Coronary artery (tissue), 2 donors: Measurements from ENCODE around the gene NANOGP8.

Source experiments
- DNase-seq: peaks from one replicate; pipeline ENCODE4 v3.0.0-alpha.2; 2017; ENCODE audit warnings: low spot score
- H3K27ac ChIP-seq, 2 donors: fragments of 200-600 bp; sonication (generic); one replicate each; pipeline ENCODE4 v1.5.1; 2016 to 2019
- H3K4me3 ChIP-seq: fragments of 200-600 bp; sonication (generic); 2 replicates; pipeline ENCODE4 v1.5.1; 2016; ENCODE audit warnings: mild to moderate bottlenecking, moderate library complexity
- TF ChIP-seq, protein P1 (sequence below): fragments of 200-600 bp; sonication (generic); IDR thresholded peaks from one replicate; pipeline ENCODE4 v1.5.1; 2019; ENCODE audit warnings: antibody characterized with exemption

NANOGP8 gene

DNA sequence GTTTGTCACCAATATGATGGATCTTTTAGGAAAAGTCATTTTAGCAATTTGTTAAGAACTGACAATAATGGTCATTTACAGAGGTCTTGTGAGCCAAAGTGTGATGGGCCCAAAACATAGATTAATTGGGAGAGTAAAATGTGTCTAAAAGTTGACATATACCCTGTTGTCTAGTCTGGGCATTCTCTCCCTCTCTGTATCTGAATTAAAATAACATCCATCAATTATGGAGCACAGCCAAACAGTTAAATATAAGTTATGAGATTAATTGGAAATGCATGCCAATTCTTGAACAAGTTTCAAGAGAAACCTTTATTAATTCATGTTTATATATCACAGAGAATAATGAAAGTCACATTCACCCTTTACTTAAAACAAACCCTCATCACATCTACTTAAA, 13.6 kb upstream of the NANOGP8 start:
- TF ChIP-seq, protein P1, sequence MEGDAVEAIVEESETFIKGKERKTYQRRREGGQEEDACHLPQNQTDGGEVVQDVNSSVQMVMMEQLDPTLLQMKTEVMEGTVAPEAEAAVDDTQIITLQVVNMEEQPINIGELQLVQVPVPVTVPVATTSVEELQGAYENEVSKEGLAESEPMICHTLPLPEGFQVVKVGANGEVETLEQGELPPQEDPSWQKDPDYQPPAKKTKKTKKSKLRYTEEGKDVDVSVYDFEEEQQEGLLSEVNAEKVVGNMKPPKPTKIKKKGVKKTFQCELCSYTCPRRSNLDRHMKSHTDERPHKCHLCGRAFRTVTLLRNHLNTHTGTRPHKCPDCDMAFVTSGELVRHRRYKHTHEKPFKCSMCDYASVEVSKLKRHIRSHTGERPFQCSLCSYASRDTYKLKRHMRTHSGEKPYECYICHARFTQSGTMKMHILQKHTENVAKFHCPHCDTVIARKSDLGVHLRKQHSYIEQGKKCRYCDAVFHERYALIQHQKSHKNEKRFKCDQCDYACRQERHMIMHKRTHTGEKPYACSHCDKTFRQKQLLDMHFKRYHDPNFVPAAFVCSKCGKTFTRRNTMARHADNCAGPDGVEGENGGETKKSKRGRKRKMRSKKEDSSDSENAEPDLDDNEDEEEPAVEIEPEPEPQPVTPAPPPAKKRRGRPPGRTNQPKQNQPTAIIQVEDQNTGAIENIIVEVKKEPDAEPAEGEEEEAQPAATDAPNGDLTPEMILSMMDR, result no peak
- Histone ChIP-seq H3K27ac (no peak overlapping the region), H3K4me3 (no peak overlapping the region)
- no peak for DNase-seq

DNA sequence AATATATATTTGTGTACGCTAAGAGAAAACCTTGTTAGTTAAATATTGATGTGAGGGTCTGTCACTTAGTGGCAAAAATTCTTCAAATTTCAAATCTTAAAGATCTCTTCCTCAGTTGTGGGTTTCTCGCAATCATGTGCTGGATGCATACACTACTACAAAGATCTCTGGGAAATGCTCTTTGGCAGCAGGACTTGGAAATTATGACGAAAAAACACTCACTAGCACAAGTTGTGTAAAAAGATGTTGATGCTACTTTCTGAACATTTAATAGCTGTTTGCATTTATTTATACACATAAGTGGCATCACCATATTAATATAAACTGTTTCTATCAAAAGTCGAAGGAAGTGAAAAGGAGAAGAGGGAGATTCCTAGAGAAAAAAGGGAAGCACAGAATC, 10.8 kb upstream of the NANOGP8 start:
- DNase-seq, result no peak
- Histone ChIP-seq H3K4me3 (no peak overlapping the region), H3K27ac (no peak overlapping the region)
- TF ChIP-seq, protein P1, result no peak

DNA sequence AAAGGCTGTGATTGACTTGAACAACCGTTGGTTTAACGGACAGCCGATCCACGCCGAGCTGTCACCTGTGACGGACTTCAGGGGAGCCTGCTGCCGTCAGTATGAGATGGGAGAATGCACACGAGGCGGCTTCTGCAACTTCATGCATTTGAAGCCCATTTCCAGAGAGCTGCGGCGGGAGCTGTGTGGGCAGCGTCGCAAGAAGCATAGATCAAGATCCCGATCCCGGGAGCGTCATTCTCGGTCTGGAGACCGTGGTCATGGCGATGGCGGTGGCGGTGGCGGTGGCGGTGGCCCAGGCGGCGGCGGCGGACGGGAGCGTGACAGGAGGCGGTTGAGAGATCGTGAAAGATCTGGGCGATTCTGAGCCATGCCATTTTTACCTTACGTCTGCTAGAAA, 7.8 kb upstream of the NANOGP8 start:
- H3K4me3 ChIP-seq, result no peak overlapping the region
- TF ChIP-seq, protein P1, result no peak
- H3K27ac ChIP-seq, result no peak overlapping the region
- no peak for DNase-seq

DNA sequence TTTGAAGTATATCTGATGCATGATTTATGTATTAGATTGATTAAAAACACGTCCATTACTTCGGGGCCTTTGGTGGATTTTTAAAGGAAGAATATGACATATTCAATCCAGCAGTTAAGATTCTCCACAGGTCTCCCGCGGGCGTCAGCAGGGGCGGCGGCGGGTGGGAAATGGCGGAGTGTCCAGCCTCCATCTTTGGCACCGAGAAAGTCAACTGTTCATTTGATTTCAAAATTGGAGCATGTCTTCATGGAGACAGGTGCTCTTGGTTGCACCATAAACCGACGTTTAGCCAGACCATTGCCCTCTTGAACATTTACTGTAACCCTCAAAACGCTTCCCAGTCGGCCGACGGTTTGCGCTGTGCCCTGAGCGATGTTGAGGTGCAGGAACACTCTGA, 7.2 kb upstream of the NANOGP8 start:
- TF ChIP-seq, protein P1, result no peak
- Histone ChIP-seq H3K4me3 (no peak overlapping the region), H3K27ac (no peak overlapping the region)
- DNase-seq, result no peak

DNA sequence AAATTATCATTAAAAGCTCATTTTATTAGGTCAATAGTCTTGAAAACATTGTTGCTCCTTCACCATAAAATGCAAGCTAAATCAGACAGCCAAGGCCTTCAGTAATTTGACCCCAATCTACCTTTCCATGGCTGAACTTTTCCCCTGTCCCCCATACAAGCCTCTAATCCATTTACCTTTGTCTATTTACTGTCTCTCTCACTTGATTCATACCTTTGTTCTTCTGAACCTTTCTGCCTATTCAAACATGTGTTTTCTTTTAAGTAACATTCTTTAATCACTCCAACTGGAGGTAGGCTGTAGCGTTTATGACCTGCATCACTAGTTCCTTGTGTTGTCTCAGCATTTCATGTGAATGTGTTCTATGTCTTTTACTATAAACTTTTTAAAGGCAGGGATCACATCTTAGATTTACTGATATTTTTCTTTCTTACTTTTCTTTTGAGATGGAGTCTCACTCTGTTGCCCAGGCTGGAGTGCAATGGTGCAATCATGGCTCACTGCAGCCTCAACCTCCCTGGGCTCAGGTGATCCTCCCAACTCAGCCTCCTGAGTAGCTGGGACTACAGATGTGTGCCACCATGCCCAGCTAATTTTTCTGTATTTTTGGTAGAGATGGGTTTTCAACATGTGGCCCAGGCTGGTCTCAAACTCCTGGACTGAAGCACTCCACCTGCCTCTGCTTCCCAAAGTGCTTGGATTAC, 5.2 kb upstream of the NANOGP8 start:
- DNase-seq, result no peak
- Histone ChIP-seq H3K27ac (no peak overlapping the region), H3K4me3 (no peak overlapping the region)
- TF ChIP-seq, protein P1, result no peak

DNA sequence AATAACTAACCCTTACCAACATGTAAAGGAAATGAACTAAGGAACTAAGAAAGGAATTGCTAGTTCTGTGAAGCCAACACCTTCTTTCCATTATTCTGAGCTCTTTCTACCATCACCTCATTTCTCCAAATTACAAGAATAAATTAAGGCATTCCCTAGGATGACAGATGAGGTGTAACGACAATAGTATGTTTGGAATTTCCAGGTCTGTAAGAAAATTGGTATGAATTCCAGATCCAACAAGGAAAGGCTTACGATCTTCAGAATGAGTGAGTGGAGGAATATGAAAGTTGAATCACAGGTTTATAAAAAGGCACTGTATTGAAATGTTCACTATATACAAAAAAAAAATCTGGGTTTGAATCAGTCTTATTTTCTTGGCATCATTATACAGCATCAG, 4.5 kb upstream of the NANOGP8 start:
- no peak for DNase-seq
- TF ChIP-seq, protein P1, result no peak
- H3K27ac ChIP-seq, result no peak overlapping the region
- no peak overlapping the region for H3K4me3 ChIP-seq

DNA sequence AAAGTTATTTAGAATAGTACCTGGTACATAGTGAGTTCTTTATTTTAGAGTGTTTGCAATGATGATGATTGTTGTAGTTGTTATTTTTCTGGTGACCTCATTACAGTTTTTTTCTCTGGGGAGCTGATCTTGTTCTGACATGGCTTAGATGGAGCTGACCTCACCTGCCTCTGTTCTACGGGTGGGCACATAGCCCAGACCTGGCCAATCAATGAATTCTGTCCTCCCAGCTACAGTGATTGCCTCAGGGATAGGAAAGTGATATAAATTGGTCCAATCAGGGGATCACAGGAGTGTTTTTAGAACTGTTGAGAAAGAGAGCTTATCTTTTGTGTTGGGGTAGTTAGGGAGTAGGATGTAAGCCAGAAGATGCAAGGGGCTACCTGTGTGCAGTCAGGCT, 3.2 kb upstream of the NANOGP8 start:
- Histone ChIP-seq H3K4me3 (no peak overlapping the region), H3K27ac (no peak overlapping the region)
- DNase-seq, result no peak
- TF ChIP-seq, protein P1, result no peak
